Esophagus squamous epithelium (tissue), 4 donors: ENCODE data around the gene C11orf24.
A peak's percentile ranks its signal among the peaks of the same experiment; 100 is the strongest.

ENCODE experiments used
- CTCF ChIP-seq, 6 experiments: fragments of 450-650 bp in 4 of 6; fragments of 200-600 bp in 2 of 6; sonication (generic) in 2 of 6; IDR thresholded peaks; one replicate each; pipeline ENCODE4 v1.5.1; 2016 to 2019; ENCODE audit warnings: antibody characterized with exemption in 6 of 6, mild to moderate bottlenecking in 4 of 6, moderate library complexity in 4 of 6
- POLR2A ChIP-seq, 4 donors: fragments of 450-650 bp; IDR thresholded peaks; one replicate each; pipeline ENCODE4 v1.6.1; 2017; ENCODE audit warnings: antibody characterized with exemption in 4 of 4, mild to moderate bottlenecking in 4 of 4, moderate library complexity in 3 of 4

DNA sequence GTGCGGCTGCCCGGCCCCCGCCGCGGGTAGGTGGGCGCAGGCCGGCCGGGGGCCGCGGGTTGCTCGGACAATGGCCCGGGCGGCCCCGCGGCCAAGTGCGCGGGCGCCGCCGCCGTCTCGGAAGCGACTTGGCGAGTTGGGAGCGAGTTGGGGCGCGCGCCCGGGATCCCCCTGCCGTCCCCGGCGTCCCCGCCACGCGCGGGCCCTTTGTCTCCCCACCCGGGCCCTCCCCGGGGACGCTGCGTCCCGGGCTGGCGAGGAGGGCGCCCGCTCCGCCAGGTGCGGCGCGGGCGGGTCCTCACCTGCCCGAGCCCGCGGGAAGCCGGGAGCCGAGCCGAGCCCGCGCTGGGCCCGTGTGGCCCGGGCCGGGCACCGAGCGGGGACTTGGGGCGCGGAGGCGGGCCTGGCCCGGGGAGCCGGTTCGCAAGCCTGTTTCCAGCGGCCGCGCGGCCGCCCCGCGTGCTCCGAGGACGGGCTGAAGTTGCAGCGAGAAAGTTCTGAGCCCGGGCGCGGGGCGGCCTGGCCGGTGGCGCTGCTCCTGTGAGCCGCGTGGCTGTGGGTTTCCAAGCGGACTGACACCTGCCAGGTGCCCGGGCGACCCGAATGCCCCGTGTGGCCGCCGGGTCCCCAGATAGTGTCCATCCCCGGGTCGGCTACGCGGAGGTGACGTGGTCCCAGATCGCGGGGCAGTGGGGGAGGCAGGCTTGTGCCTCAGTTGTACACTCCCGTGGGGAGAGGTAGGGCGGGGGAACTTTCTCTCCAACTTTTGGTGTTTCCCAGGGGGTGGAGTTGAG lies 41.2 kb upstream of the C11orf24 start:
- TF ChIP-seq CTCF (IDR thresholded peaks at IDR 0.05) (no peak), POLR2A (IDR thresholded peaks at IDR 0.05) (peak in 1 of 4 donors; percentile 6)
